Transverse colon (tissue), 3 donors: ENCODE measurements around the gene CCPG1.
"Not testable (repeated sequence)": the region's sequence is repeated elsewhere in the genome, so short reads cannot be mapped to it uniquely, and the experiment has no call there.

Source experiments
- EP300 ChIP-seq: sonication (generic); formaldehyde crosslinking; IDR thresholded peaks from one replicate; pipeline ENCODE4 v1.6.1; 2017; ENCODE audit warnings: antibody characterized with exemption, low read depth
- POLR2A ChIP-seq: fragments of 450-650 bp; IDR thresholded peaks from one replicate; pipeline ENCODE4 v1.6.1; 2016; ENCODE audit warnings: antibody characterized with exemption, mild to moderate bottlenecking, moderate library complexity
- TF ChIP-seq, protein P1 (sequence below), 5 experiments: fragments of 200-600 bp in 3 of 5; fragments of 450-650 bp in 2 of 5; sonication (generic) in 3 of 5; IDR thresholded peaks; 1 replicate in 2 of 5; 2 replicates in 3 of 5; pipeline ENCODE4 v1.5.1; 2016 to 2017; ENCODE audit warnings: antibody characterized with exemption in 5 of 5, inconsistent platforms in 3 of 5, mild to moderate bottlenecking in 2 of 5, moderate library complexity in 1 of 5

DNA sequence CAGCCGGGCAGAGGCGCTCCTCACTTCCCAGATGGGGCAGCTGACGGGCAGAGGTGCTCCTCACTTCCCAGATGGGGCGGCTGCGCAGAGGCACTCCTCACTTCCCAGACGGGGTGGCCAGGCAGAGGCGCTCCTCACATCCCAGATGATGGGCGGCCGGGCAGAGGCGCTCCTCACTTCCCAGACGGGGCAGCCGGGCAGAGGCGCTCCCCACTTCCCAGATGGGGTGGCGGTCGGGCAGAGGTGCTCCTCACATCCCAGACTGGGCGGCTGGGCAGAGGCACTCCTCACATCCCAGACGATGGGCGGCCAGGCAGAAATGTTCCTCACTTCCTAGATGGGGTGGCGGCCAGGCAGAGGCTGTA is 38.9 kb upstream of the CCPG1 start:
- TF ChIP-seq POLR2A, EP300: not testable (repeated sequence)
- TF ChIP-seq, protein P1, sequence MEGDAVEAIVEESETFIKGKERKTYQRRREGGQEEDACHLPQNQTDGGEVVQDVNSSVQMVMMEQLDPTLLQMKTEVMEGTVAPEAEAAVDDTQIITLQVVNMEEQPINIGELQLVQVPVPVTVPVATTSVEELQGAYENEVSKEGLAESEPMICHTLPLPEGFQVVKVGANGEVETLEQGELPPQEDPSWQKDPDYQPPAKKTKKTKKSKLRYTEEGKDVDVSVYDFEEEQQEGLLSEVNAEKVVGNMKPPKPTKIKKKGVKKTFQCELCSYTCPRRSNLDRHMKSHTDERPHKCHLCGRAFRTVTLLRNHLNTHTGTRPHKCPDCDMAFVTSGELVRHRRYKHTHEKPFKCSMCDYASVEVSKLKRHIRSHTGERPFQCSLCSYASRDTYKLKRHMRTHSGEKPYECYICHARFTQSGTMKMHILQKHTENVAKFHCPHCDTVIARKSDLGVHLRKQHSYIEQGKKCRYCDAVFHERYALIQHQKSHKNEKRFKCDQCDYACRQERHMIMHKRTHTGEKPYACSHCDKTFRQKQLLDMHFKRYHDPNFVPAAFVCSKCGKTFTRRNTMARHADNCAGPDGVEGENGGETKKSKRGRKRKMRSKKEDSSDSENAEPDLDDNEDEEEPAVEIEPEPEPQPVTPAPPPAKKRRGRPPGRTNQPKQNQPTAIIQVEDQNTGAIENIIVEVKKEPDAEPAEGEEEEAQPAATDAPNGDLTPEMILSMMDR (IDR thresholded peaks at IDR 0.05): not testable (repeated sequence)
